WTC11 (cell line): ENCODE measurements around the gene FH.

Source experiments
- AFF4 ChIP-seq: sonication (generic); formaldehyde crosslinking; IDR thresholded peaks from 2 replicates; pipeline ENCODE4 v1.8.1; 2023; ENCODE audit warnings: mild to moderate bottlenecking, missing genetic modification reagents, borderline replicate concordance
- ATF3 ChIP-seq: sonication (generic); formaldehyde crosslinking; conservative IDR thresholded peaks from 2 replicates; pipeline ENCODE4 v1.8.1; 2022; ENCODE audit warnings: mild to moderate bottlenecking, missing genetic modification reagents
- ATF6 ChIP-seq: sonication (generic); formaldehyde crosslinking; IDR thresholded peaks from 2 replicates; pipeline ENCODE4 v1.8.1; 2023; ENCODE audit warnings: mild to moderate bottlenecking, missing genetic modification reagents
- CTCF ChIP-seq: fragments of 200-600 bp; IDR thresholded peaks from 2 replicates; pipeline ENCODE4 v1.8.0; 2022; ENCODE audit warnings: antibody characterized with exemption
- E2F1 ChIP-seq: sonication (generic); formaldehyde crosslinking; IDR thresholded peaks from 2 replicates; pipeline ENCODE4 v1.8.0; 2022; ENCODE audit warnings: mild to moderate bottlenecking, missing genetic modification reagents
- HMGXB4 ChIP-seq: sonication (generic); formaldehyde crosslinking; IDR thresholded peaks from 2 replicates; pipeline ENCODE4 v1.8.1; 2023; ENCODE audit warnings: mild to moderate bottlenecking, moderate library complexity, missing genetic modification reagents
- JUN ChIP-seq: sonication (generic); formaldehyde crosslinking; IDR thresholded peaks from 2 replicates; pipeline ENCODE4 v1.8.0; 2023; ENCODE audit warnings: mild to moderate bottlenecking, missing genetic modification reagents
- MAX ChIP-seq: sonication (generic); formaldehyde crosslinking; IDR thresholded peaks from 2 replicates; pipeline ENCODE4 v1.8.0; 2022; ENCODE audit warnings: mild to moderate bottlenecking, missing genetic modification reagents
- MLX ChIP-seq: sonication (generic); formaldehyde crosslinking; IDR thresholded peaks from 2 replicates; pipeline ENCODE4 v1.8.1; 2023; ENCODE audit warnings: mild to moderate bottlenecking, missing genetic modification reagents, moderate library complexity
- NR2C2 ChIP-seq: sonication (generic); formaldehyde crosslinking; IDR thresholded peaks from 2 replicates; pipeline ENCODE4 v1.8.0; 2022; ENCODE audit warnings: mild to moderate bottlenecking, missing genetic modification reagents
- PREB ChIP-seq: sonication (generic); formaldehyde crosslinking; IDR thresholded peaks from 2 replicates; pipeline ENCODE4 v1.8.1; 2022; ENCODE audit warnings: mild to moderate bottlenecking, missing genetic modification reagents, moderate library complexity, borderline replicate concordance
- TEAD4 ChIP-seq: sonication (generic); formaldehyde crosslinking; IDR thresholded peaks from 2 replicates; pipeline ENCODE4 v1.8.0; 2022; ENCODE audit warnings: mild to moderate bottlenecking, missing genetic modification reagents
- ZNF423 ChIP-seq: fragments of 250-450 bp; sonication (Bioruptor Pico); IDR thresholded peaks from 2 replicates; pipeline ENCODE4 v2.1.2; 2022; ENCODE audit warnings: mild to moderate bottlenecking, moderate library complexity
- ZNF671 ChIP-seq: fragments of 250-450 bp; sonication (Bioruptor Pico); IDR thresholded peaks from 2 replicates; pipeline ENCODE4 v1.8.0; 2021; ENCODE audit warnings: mild to moderate bottlenecking

GRCh38 chr1:241488739-241489138 is 30.8 kb downstream of the FH start:
- TF ChIP-seq ZNF671 (no peak), CTCF (no peak), AFF4 (CRISPR knock-in tag) (no peak), HMGXB4 (CRISPR knock-in tag) (no peak), ZNF423 (CRISPR knock-in tag) (no peak), MAX (no peak), TEAD4 (CRISPR knock-in tag) (no peak), JUN (CRISPR knock-in tag) (no peak), MLX (CRISPR knock-in tag) (no peak), E2F1 (CRISPR knock-in tag) (no peak), ATF6 (CRISPR knock-in tag) (no peak), ATF3 (CRISPR knock-in tag) (no peak), PREB (CRISPR knock-in tag) (no peak), NR2C2 (CRISPR knock-in tag) (no peak)
